Renal cortex interstitium (tissue), 11 donors: ENCODE data around the gene HOXA5. TPM values are rescaled to one million over a fixed set of nuclear protein-coding genes. Genes with fewer than 3 reads are reported as not detected.

ENCODE experiments used
- DNase-seq, 11 donors: peaks; one replicate each; pipeline ENCODE4 v3.0.0-alpha.2; 2013; ENCODE audit warnings: low read depth in 9 of 11, low spot score in 4 of 11; ENCODE audit errors: extremely low read depth in 1 of 11
- polyA plus RNA-seq, 3 donors: library from polyadenylated mRNA; unstranded; fragments of 120-200 nt; gene quantifications; one replicate each; pipeline ENCODE4 v1.2.1, GENCODE V29; 2013; ENCODE audit not compliant: insufficient read length in 3 of 3

HOXA5 gene
- polyA plus RNA-seq, 3 donors = 70.3 to 89.0 (median 71.1) TPM

GRCh38 chr7:27164367-27165088 lies 21.0 kb upstream of the HOXA5 start:
- no peak for DNase-seq

- no peak for DNase-seq
These were observed 20.5 kb upstream of the HOXA5 start for GRCh38 chr7:27164045-27164366.

DNA sequence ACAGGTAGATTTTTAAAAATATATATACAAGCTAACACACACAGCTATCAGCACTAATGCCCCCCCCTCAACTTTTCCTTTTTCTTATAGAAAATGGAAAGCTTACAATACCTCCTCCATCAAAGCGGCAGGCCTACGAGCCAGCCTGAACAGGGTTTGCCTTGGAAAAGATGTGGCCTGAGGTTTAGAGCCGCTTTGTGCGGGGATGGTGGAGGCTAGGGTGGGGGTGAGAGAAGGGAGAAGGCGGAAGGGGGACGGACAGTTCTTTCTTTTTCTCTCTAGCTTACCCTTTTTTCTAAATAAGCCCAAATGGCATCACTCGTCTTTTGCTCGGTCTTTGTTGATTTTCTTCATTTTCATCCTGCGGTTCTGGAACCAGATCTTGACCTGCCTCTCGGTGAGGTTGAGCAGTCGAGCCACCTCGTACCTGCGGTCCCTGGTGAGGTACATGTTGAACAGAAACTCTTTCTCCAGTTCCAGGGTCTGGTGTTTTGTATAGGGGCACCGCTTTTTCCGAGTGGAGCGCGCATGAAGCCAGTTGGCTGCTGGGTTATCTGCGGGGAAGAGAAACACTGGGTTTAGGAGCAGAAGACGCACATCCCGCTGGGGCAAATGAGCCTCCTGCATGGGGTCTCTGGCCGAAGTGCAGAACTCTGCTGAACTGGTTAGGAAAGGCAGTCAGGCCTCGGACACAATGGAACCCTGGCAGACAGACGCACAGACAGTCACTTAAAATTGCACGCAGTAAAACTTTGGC lies 20.0 kb upstream of the HOXA5 start:
- no peak for DNase-seq

GRCh38 chr7:27162561-27163287 lies 19.2 kb upstream of the HOXA5 start:
- no peak for DNase-seq

DNA sequence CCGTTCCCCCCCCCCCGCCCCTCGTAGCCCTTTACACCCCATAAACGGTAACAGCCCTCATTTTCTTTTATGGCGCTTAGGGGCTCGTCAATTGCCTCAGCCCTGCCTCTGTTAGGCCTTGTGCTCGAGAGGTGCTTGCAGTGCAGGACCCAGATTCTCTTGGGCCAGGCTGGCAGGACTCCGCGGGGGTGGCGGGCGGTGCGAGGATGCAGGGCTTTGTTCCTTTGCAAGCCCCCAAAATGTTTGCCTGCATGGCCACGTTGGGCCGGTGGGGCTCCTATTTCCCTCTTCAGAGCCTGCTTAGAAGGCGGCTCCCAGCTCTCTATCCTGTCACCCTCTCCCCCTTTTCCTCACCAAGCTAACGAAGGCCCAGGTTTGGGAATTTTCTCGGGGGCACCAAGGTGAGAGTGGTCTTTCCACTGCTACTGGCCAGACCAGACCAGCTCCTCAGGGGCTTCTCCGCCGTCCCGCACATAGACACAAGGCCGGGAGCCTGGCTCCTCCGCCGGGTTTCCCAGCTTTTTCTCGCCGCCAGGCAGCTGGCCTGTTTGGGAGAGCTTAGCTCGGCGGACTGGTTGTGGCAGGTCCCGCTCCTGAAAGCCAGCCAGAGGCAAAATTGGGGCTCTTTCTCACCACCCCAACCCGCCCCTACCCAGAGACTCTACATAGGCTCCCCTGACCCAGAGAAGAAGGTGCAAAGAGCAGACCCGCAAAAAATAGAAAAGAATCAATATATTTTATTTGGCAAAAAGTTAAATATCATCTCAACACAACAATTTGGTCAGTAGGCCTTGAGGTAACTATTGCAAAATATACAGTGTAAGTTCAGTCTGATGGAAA lies 18.5 kb upstream of the HOXA5 start:
- no peak for DNase-seq

DNA sequence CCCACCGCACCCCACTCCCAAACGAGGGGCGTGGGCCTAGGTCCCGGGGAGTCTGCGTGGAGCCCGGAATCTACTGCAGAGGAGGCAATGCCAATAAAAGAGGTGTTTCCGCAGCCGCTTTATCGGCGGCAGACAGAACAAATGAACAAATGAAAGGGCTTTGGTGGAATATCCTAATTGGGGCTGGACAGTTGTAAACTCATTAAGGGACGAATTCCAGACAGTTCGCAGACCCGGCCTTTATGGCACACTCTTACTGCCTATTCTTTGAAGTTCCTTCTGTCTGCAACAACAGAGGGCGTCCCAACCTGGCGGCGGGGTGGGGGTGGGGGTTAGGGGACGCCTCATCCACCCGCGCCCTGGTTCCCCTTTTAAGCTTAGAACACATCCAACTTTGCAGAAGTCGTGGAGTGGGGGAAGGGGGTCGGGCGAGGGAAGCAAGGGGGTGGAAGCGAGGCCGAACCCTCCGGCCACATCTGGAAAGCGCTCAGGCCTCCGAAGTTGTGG lies 17.8 kb upstream of the HOXA5 start:
- DNase-seq = no peak

DNA sequence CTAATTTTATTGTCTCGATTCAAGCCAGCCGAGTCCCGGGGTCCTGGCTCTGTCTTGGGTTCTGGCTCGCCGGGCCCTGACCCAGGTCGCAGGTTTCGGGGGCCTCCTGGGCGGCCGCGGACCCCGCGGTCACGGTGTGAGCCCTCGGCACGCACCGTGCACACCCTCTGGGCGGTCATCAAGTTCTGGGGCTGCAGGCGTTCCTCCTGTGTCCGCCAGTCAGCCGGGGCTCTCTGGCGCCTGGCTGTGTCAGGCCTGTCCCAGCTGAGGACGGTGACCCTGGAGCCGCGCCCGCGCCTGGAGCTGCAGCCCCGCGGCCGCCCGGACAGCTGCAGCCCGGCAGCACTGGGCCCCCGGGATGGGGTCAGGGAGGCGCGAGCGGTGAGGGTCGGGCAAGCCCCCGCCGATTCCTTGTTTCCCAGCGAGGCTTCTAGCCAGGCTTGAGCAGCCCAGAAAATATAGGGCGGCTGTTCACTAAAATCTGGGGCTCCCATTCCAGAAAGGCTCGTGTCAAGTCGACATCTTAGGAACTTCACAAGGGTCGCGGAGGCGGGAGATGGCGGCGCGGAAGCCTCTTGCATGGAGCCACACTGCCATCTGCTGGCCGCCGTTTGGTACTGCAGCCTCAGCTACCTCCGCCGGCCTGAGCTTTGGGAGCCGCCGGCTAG lies 17.2 kb upstream of the HOXA5 start:
- DNase-seq = peak in 9 of 11 donors; percentile 88 to 94 (median 91)

DNA sequence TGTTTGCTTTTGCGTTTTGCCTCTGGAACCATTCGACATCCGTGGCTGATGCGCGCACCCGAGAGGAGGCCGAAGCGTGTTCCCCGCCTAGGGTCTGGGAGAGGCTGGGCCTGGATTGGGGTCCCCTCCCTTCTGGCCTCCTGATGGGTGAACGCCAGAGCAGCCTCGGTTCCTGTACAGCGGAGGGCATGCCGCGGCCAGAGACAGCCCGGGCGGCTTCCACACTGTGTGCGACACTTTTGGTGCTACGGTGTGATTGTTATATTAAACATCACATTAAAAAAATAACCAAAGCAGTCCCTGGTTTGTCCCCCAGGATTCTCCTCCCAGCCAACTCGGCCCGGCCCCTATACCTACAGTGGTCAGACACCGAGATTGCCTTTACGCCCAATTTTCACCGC lies 16.7 kb upstream of the HOXA5 start:
- DNase-seq = no peak

GRCh38 chr7:27159266-27160144 lies 16.0 kb upstream of the HOXA5 start:
- DNase-seq = no peak

DNA sequence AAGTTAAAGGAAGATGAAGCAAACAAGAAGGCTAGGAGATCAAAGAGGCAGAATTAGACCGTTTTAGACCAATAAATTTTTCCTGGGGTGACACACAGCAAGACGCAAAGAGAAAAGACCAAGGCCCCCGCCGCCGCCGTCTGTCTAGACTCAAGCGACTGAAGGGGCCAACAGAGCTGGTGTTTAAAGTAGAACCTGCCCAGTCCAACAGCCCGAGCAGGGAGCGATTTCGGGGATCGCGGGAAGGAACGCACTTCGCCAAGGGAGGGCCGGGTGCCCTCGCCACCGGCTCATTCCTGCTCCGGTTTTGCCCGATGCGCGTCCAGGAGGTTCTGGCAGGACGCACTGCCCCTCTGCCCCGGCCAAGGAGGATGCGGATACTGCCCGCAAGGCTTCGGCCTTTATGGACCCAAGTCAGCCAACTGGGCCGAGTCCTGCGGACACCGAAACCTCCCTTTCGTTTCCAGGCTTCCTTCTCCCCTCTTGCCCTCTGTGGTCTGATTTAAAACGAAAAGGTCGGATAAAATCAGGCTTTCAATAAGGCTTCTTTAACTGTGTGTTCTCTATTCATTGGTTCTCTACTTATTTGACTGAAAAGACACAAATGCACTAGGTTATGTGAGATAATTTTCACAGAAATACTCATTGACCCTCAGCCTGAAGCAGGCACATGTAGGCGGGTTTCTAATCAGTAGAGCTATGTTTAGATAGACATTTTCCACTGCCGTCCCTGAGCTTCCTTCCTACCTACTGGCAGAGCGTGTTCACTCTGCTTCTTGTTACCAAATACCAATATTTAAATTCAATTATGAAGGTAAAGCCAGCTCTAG lies 15.2 kb upstream of the HOXA5 start:
- no peak for DNase-seq

DNA sequence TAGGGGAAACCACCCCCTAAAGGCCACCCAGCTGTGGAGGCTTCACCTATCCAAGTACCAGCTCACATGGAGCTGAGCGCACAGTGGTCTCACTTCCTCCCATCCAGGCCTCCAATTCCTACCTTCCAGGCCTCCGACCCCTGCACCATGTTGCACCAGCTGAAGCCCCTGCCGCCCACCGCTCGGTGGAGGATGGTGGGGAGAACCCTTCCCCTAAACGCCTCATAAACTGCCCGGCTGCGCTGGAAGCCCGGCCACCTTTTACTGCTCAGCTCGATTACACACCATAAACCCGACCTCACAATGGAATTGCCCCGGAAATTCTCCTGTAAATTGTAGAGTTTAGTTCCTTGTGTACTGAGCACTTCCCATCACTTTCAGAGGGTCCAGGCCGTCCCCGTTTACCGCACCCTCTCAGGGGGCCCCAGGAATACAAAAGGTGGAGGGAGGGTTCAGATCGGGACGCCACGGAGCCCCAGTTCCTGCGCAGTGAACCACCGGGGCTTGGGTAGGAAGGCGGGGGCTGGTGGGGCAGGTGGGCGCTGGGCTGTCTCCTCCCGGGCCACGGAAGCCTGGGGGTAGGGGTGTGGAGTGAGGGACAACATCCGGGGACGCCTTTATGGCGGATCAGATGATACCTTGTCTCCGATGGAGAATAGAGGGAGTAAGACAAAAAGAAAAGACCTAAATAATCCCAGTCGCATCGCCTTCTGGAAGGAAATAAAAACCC lies 14.4 kb upstream of the HOXA5 start:
- peak in 1 of 11 donors; percentile 75 for DNase-seq

GRCh38 chr7:27156916-27157701 lies 13.6 kb upstream of the HOXA5 start:
- no peak for DNase-seq

- DNase-seq = peak in 8 of 11 donors; percentile 80 to 94 (median 91)
These were observed 13.0 kb upstream of the HOXA5 start, which contains the start of gene HOXA7 for GRCh38 chr7:27156508-27156898. Gene HOXA7 (minus strand): TSS chr7:27156675. CDS start chr7:27156545, 130 bp downstream.

DNA sequence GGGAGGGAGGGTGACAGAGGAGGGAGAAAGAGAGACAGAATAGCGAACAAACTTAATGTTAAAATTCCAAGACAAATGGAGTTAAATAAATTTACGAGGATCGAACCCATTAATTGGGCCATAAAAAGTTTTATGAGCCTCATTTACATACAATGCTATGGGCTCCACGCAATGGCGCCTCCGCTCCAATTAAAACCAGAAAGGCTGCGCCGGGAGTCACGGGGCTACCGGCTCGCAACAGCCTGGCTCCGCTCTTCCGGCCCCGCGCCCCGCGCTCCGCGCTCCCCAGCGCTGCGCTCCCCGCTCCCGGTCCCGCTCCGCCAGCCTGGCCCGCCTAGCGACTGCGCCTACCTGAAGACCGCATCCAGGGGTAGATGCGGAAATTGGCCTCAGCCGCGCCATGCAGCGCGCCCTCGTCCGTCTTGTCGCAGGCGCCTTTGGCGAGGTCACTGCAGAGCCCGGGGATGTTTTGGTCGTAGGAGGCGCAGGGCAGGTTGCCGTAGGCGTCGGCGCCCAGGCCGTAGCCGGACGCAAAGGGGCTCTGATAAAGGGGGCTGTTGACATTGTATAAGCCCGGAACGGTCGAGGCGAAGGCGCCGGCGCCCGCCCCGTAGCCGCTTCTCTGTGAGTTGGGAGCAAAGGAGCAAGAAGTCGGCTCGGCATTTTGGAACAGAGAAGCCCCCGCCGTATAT lies 12.5 kb upstream of the HOXA5 start:
- no peak for DNase-seq
